ENCODE data around the gene PPP3CA. TPM values are rescaled to one million over a fixed set of nuclear protein-coding genes. Genes with fewer than 3 reads are reported as not detected.

The PPP3CA gene
- total RNA-seq, 1 donor from 2014 or later: 16.7 TPM

DNA sequence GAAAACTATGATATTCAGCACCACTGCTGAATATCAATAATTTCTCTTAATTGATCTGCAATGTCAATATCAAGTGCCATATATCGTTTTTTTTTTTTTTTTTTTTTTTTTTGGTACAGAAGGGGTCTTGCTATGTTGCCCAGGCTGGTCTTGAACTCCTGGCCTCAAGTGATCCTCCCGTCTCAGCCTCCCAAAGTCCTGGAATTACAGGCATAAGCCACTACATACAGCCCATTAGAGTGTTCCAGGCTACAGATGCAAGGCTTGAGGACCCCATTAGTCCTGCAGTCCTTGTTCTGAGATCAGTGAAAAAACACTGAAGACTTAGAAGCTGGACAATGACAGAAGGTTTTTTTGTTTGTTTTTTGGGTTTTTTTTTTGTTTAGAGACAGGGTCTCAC, 48.3 kb downstream of the PPP3CA start:
- DNase-seq: no peak
- intact Hi-C loops (cut with micrococcal nuclease): no loop called here
- H3K27me3 ChIP-seq (ENCODE audit: low read depth): no peaks in the 10 kb centered on the region
- no peak overlapping the region for H3K4me3 ChIP-seq
- no peak overlapping the region for H3K27ac ChIP-seq (replicated peaks)
- TF ChIP-seq, protein P1, sequence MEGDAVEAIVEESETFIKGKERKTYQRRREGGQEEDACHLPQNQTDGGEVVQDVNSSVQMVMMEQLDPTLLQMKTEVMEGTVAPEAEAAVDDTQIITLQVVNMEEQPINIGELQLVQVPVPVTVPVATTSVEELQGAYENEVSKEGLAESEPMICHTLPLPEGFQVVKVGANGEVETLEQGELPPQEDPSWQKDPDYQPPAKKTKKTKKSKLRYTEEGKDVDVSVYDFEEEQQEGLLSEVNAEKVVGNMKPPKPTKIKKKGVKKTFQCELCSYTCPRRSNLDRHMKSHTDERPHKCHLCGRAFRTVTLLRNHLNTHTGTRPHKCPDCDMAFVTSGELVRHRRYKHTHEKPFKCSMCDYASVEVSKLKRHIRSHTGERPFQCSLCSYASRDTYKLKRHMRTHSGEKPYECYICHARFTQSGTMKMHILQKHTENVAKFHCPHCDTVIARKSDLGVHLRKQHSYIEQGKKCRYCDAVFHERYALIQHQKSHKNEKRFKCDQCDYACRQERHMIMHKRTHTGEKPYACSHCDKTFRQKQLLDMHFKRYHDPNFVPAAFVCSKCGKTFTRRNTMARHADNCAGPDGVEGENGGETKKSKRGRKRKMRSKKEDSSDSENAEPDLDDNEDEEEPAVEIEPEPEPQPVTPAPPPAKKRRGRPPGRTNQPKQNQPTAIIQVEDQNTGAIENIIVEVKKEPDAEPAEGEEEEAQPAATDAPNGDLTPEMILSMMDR (IDR thresholded peaks at IDR 0.05; ENCODE audit: borderline replicate concordance): no peak
- H3K36me3 ChIP-seq: no peaks in the 10 kb centered on the region
- no peaks in the 10 kb centered on the region for H3K9me3 ChIP-seq (replicated peaks)
- peaks cover 5% of the 10 kb centered on the region for H3K4me1 ChIP-seq

DNA sequence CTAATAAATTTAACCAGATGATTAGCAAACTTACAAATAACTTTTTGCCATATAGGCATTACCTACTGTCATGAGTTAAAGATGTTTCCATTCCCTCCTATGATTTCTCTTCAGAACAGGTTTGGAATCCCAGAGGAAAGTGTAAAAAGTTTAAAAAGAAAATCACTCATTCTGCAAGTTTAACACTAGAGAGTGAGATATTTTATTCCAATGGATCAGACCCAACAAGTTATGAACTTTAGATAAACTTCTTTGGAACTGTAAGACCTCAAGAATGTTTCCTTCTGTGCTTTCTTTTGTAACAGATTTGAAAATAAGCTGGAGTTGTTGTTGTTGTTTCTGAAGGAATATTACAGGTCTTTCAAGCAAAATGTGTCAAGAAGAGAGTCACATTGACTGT, 51.6 kb downstream of the PPP3CA start:
- H3K4me1 ChIP-seq: peaks cover 23% of the 10 kb centered on the region

DNA sequence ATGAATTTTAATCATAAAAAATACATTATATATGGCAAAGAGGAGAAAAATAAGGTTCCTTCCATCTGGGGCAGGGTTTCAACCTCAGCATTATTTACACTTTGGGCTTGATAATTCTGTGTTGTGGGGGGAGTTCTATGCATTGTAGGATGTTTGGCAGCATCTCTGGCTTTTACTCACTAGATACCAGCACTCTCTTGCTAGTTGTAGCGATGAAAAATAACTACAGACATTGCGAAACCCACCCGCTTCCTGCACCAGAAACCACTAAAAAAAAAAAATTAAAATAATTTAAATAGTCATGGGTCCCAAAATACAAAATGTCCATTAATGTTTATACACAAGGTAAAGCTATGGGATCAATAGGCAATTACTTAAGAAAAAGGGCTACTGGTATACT, 52.7 kb downstream of the PPP3CA start:
- TF ChIP-seq, protein P1 (IDR thresholded peaks at IDR 0.05; ENCODE audit: borderline replicate concordance): no peak
- Histone ChIP-seq H3K4me3 (no peak overlapping the region), H3K9me3 (replicated peaks) (no peaks in the 10 kb centered on the region), H3K27ac (replicated peaks) (no peak overlapping the region), H3K36me3 (no peaks in the 10 kb centered on the region), H3K27me3 (ENCODE audit: low read depth) (no peaks in the 10 kb centered on the region), H3K4me1 (peaks cover 29% of the 10 kb centered on the region)
- DNase-seq: no peak
- intact Hi-C loops (cut with micrococcal nuclease): no loop called here

More for the DNA sequence above, 51.6 kb downstream of the PPP3CA start:
- no peak for DNase-seq
- Histone ChIP-seq H3K27ac (replicated peaks) (no peak overlapping the region), H3K4me3 (no peak overlapping the region), H3K9me3 (replicated peaks) (no peaks in the 10 kb centered on the region), H3K27me3 (ENCODE audit: low read depth) (no peaks in the 10 kb centered on the region), H3K36me3 (no peaks in the 10 kb centered on the region)
- TF ChIP-seq, protein P1 (IDR thresholded peaks at IDR 0.05; ENCODE audit: borderline replicate concordance): no peak
- intact Hi-C loops (cut with micrococcal nuclease): no loop called here

DNA sequence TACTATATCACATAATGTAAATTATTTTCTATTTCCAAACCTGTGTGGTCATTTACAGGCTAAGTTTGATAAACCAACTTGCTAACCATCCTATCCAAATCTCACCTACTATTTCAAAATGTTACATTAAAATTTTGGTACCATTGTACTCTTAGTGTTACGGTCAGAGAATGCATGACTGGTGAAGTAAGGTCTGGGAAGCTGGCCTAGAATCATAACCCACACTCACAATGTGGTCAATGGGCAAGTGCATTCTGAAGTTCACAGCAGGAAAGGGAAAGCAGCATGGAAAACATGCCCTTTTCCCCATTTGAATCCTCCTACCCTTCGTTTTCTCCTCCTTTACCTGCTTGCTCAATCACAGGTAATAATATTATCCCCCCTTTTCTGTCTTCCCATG, 54.4 kb downstream of the PPP3CA start:
- H3K36me3 ChIP-seq: no peaks in the 10 kb centered on the region
- TF ChIP-seq, protein P1 (IDR thresholded peaks at IDR 0.05; ENCODE audit: borderline replicate concordance): no peak
- H3K4me1 ChIP-seq: peaks cover 46% of the 10 kb centered on the region
- H3K27ac ChIP-seq (replicated peaks): no peak overlapping the region
- no peak for DNase-seq
- intact Hi-C loops (cut with micrococcal nuclease): no loop called here
- no peaks in the 10 kb centered on the region for H3K9me3 ChIP-seq (replicated peaks)
- H3K4me3 ChIP-seq: no peak overlapping the region
- H3K27me3 ChIP-seq (ENCODE audit: low read depth): no peaks in the 10 kb centered on the region

DNA sequence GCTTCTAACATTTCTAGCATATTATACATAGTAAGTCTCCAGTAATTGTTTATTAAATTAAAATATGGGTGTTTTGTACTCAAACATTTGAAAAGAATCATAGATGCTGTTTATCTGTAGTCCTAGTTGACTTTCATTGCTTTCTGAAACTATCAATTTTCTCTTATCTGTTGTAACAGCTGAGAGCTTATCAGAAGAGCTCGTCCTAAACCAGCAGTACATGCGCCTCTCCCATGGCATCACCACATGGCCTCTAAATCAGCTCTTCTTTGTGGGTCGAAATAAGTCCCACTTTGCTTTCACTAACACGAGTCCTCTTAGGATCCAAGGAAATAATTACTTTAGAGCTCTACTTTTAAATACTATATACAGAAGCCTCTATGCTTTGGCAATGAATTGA, 55.1 kb downstream of the PPP3CA start:
- no peak overlapping the region for H3K4me3 ChIP-seq
- H3K36me3 ChIP-seq: no peaks in the 10 kb centered on the region
- no peaks in the 10 kb centered on the region for H3K9me3 ChIP-seq (replicated peaks)
- DNase-seq: no peak
- peaks cover 53% of the 10 kb centered on the region for H3K4me1 ChIP-seq
- TF ChIP-seq, protein P1 (IDR thresholded peaks at IDR 0.05; ENCODE audit: borderline replicate concordance): no peak
- H3K27me3 ChIP-seq (ENCODE audit: low read depth): no peaks in the 10 kb centered on the region
- no peak overlapping the region for H3K27ac ChIP-seq (replicated peaks)
- intact Hi-C loops (cut with micrococcal nuclease): no loop called here

DNA sequence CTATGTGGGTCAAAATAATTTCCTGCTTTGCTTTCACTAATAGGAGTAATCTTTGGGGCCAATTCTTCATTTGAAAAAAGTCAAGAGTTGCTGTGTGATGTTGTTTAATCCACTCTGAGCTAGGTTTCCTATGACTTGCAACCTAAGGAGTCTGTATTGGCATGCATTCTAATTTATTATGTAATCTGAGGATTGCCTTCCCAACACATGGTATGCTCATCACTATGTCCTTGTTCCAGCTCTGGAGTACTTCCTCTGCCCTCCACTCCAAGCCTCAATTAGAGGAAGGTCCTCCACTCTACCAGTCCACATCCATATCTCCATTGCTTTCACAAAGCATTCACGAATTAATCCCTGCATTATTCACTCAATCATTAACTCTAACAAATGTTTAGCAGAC, 56.1 kb downstream of the PPP3CA start:
- H3K27ac ChIP-seq (replicated peaks): no peak overlapping the region
- TF ChIP-seq, protein P1 (IDR thresholded peaks at IDR 0.05; ENCODE audit: borderline replicate concordance): no peak
- intact Hi-C loops (cut with micrococcal nuclease): no loop called here
- H3K4me3 ChIP-seq: no peak overlapping the region
- H3K36me3 ChIP-seq: no peaks in the 10 kb centered on the region
- no peaks in the 10 kb centered on the region for H3K27me3 ChIP-seq (ENCODE audit: low read depth)
- H3K9me3 ChIP-seq (replicated peaks): no peaks in the 10 kb centered on the region
- peaks cover 63% of the 10 kb centered on the region for H3K4me1 ChIP-seq
- no peak for DNase-seq
